HepG2 (cell line): ENCODE results near the gene SMIM41.

ENCODE experiments used
- EP300 ChIP-seq, 3 experiments: sonication (generic) in 1 of 3; formaldehyde crosslinking in 1 of 3; IDR thresholded peaks; 2 replicates each; pipeline versions ENCODE4 v1.5.1 to v1.6.1; 2011 to 2020; ENCODE audit warnings: low read depth in 2 of 3, low read length in 2 of 3, borderline replicate concordance in 1 of 3, improper control_type of control experiment in 1 of 3, mild to moderate bottlenecking in 1 of 3, missing genetic modification reagents in 1 of 3, moderate library complexity in 1 of 3
- POLR2A ChIP-seq, 2 experiments: IDR thresholded peaks; 2 replicates each; pipeline ENCODE4 v1.6.1; 2011; ENCODE audit warnings: low read depth in 2 of 2, low read length in 2 of 2, mild to moderate bottlenecking in 1 of 2, moderate library complexity in 1 of 2; ENCODE audit not compliant: insufficient read depth in 1 of 2

DNA sequence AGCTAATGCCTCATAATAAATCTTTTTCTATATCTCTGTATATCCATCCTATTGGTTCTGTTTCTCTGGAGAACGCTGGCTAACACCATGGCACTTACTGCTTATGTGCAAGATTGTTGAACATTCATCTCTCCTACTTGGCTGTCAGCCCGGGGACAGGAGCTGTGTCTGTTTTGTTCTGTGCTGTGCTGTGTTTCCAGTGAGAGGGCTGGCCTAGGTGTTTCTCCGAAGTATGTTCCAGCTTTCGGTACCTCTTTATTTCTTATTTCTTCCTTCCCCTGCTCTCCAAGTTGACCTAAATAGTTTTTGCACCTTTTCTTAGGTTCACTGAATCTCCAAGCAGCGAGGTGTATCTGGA is 47.1 kb upstream of the SMIM41 start:
- TF ChIP-seq EP300 (IDR thresholded peaks at IDR 0.05; ENCODE audit: low read depth in 2 of 2, low read length in 2 of 2) (no peak), EP300 (CRISPR knock-in tag; IDR thresholded peaks at IDR 0.05; ENCODE audit: borderline replicate concordance) (no peak), POLR2A (IDR thresholded peaks at IDR 0.05; ENCODE audit: insufficient read depth in 1 of 2, low read depth in 2 of 2, low read length in 2 of 2) (no peak)
